Parathyroid adenoma (tissue), 2 donors: ENCODE measurements around the gene TENM3.

ENCODE experiments used
- H2AFZ ChIP-seq: fragments of 300-600 bp; sonication (generic); one replicate; pipeline ENCODE4 v1.7.0; 2017; ENCODE audit warnings: antibody characterized with exemption, mild to moderate bottlenecking
- H3K27ac ChIP-seq: fragments of 300-600 bp; sonication (generic); one replicate; pipeline ENCODE4 v1.7.0; 2017
- H3K27me3 ChIP-seq: fragments of 300-600 bp; sonication (generic); one replicate; pipeline ENCODE4 v1.7.0; 2017; ENCODE audit warnings: low read length; ENCODE audit not compliant: control insufficient read depth, insufficient read depth
- H3K36me3 ChIP-seq: fragments of 300-600 bp; sonication (generic); one replicate; pipeline ENCODE4 v1.7.0; 2017; ENCODE audit warnings: low read length; ENCODE audit not compliant: control insufficient read depth, insufficient read depth
- H3K4me1 ChIP-seq: fragments of 300-600 bp; sonication (generic); one replicate; pipeline ENCODE4 v1.7.0; 2017; ENCODE audit warnings: control low read depth
- H3K4me2 ChIP-seq: fragments of 300-600 bp; sonication (generic); one replicate; pipeline ENCODE4 v1.7.0; 2017; ENCODE audit warnings: low read length
- H3K4me3 ChIP-seq: fragments of 300-600 bp; sonication (generic); one replicate; pipeline ENCODE4 v1.7.0; 2017; ENCODE audit warnings: low read depth, low read length
- H3K79me2 ChIP-seq: fragments of 300-600 bp; sonication (generic); one replicate; pipeline ENCODE4 v1.7.0; 2017; ENCODE audit warnings: control low read depth
- H3K9ac ChIP-seq: fragments of 300-600 bp; sonication (generic); one replicate; pipeline ENCODE4 v1.7.0; 2017; ENCODE audit warnings: mild to moderate bottlenecking
- H3K9me3 ChIP-seq: fragments of 300-600 bp; sonication (generic); one replicate; pipeline ENCODE4 v1.7.0; 2017; ENCODE audit warnings: low read length; ENCODE audit not compliant: control insufficient read depth
- TF ChIP-seq, protein P1 (sequence below): fragments of 300-600 bp; sonication (generic); IDR thresholded peaks from one replicate; pipeline ENCODE4 v1.7.0; 2017; ENCODE audit warnings: antibody characterized with exemption, mild to moderate bottlenecking
- donor health status: primary hyperparathyroidism.

TENM3 gene

DNA sequence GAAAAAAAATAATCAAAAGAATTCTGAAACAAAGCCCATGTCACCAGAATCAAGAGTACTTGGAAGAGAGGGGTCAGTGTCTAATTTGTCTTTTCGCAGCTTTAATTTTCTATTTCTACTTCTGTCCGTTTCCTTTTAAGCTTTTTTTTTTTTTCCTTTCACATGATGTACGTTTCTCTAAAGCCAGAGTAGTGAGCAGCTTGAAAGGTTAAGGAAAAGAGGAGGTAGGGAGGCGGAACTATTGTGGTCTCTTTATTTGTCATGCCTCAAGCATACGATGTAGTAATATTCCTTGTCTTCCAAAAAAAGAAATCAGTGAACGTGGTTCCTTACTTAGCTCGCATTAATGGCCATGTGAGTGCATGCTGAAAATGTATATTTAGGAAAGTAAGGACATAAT is 311.5 kb downstream of the TENM3 start:
- no peaks in the 10 kb centered on the region for H3K36me3 ChIP-seq
- no peaks in the 10 kb centered on the region for H3K79me2 ChIP-seq
- no peak overlapping the region for H3K4me3 ChIP-seq
- TF ChIP-seq, protein P1, sequence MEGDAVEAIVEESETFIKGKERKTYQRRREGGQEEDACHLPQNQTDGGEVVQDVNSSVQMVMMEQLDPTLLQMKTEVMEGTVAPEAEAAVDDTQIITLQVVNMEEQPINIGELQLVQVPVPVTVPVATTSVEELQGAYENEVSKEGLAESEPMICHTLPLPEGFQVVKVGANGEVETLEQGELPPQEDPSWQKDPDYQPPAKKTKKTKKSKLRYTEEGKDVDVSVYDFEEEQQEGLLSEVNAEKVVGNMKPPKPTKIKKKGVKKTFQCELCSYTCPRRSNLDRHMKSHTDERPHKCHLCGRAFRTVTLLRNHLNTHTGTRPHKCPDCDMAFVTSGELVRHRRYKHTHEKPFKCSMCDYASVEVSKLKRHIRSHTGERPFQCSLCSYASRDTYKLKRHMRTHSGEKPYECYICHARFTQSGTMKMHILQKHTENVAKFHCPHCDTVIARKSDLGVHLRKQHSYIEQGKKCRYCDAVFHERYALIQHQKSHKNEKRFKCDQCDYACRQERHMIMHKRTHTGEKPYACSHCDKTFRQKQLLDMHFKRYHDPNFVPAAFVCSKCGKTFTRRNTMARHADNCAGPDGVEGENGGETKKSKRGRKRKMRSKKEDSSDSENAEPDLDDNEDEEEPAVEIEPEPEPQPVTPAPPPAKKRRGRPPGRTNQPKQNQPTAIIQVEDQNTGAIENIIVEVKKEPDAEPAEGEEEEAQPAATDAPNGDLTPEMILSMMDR, result no peak
- no peak overlapping the region for H3K9ac ChIP-seq
- no peak overlapping the region for H2AFZ ChIP-seq
- no peak overlapping the region for H3K4me2 ChIP-seq
- no peaks in the 10 kb centered on the region for H3K27me3 ChIP-seq
- no peak overlapping the region for H3K27ac ChIP-seq
- H3K4me1 ChIP-seq, result no peaks in the 10 kb centered on the region
- no peaks in the 10 kb centered on the region for H3K9me3 ChIP-seq

DNA sequence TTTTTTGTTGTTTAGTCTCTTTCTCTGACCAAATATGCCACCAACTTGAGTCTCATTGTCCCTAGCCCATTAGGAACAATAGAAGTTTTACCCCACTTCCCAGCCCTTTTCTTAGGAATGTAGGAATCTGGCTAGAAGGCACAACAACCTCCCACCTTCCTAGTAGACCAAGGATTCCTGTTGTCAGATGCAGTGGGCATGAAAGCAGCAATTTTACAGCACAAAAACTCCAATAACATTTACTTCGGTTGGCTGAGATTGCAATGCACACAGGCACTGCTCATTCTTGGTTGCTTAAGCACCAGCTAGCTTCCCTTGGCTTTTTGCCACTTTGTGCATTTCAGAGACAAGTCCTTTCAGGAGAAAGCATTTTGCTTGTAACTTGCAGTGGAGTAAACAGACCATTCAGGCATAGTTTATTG is 312.8 kb downstream of the TENM3 start:
- Histone ChIP-seq H3K9ac (no peak overlapping the region), H3K79me2 (no peaks in the 10 kb centered on the region), H3K27ac (no peak overlapping the region), H3K36me3 (no peaks in the 10 kb centered on the region), H2AFZ (no peak overlapping the region), H3K4me2 (no peak overlapping the region), H3K9me3 (no peaks in the 10 kb centered on the region), H3K4me3 (no peak overlapping the region), H3K4me1 (no peaks in the 10 kb centered on the region), H3K27me3 (no peaks in the 10 kb centered on the region)
- TF ChIP-seq, protein P1, result no peak

DNA sequence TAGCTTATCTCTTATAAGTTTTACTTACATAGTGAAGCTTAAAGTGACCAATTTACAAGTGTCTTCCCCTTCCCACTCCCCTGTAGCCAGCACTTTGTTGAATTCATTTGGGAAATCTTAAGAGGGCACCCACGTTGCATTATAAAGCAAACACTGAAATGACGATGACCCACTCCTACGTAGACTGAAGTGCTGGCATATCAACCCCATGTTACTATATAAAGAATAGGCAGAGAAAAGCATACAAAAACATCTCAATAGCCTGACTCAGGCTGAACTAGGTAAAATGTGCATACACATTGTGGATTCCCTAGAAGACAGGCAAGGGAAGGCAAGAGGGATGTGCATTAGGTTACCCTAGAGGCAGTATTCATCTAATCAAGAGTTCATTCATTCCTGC is 313.4 kb downstream of the TENM3 start:
- Histone ChIP-seq H3K79me2 (no peaks in the 10 kb centered on the region), H3K4me3 (no peak overlapping the region), H3K4me1 (no peaks in the 10 kb centered on the region), H3K9me3 (no peaks in the 10 kb centered on the region), H3K4me2 (no peak overlapping the region), H3K27me3 (no peaks in the 10 kb centered on the region), H3K36me3 (no peaks in the 10 kb centered on the region), H2AFZ (no peak overlapping the region), H3K9ac (no peak overlapping the region), H3K27ac (no peak overlapping the region)
- TF ChIP-seq, protein P1, result no peak

DNA sequence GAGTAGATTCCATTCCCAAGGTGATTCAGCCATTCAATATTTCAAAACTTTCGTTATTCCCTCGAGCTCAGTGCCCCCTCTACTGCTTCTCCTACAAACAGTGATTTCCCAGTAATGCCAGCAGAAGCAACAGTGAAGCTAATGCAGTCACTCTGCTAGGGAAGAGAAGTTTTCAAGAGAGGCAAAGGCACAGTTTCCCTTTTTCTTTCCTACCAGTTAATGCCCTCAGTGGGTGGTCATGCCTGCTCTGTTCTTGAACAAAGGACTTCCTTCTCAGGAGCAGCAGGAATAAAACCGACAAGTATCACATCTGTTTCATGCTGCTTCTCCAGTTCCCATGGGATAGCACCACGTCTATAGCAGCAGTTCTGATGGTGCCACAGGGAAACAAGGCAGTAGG is 317.2 kb downstream of the TENM3 start:
- Histone ChIP-seq H3K4me1 (no peaks in the 10 kb centered on the region), H3K9me3 (no peaks in the 10 kb centered on the region), H3K9ac (no peak overlapping the region), H3K27me3 (no peaks in the 10 kb centered on the region), H3K4me3 (no peak overlapping the region), H3K4me2 (no peak overlapping the region), H2AFZ (no peak overlapping the region), H3K27ac (no peak overlapping the region), H3K79me2 (no peaks in the 10 kb centered on the region), H3K36me3 (no peaks in the 10 kb centered on the region)
- TF ChIP-seq, protein P1, result no peak

DNA sequence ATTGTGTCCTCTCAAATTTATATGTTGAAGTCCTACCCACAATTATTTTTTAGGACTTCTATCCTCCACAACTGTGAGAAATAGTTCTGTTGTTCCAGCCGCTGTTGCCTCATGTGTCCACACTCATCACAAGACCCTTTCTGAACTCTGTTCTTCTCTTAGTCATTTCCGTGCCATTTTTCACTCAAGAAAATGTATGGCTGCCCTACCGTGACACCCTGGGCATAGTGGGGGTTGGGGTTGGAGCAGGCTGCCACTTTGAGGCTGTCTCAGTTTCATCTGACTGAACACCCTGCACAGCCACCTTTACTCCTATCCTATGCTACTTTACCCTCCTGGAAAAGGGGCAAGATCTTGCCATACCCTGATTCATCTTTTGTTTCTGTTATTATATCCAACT is 319.1 kb downstream of the TENM3 start:
- Histone ChIP-seq H3K36me3 (no peaks in the 10 kb centered on the region), H3K4me3 (no peak overlapping the region), H3K27ac (no peak overlapping the region), H3K4me1 (no peaks in the 10 kb centered on the region), H3K4me2 (no peak overlapping the region), H3K9me3 (no peaks in the 10 kb centered on the region), H3K27me3 (no peaks in the 10 kb centered on the region), H3K79me2 (no peaks in the 10 kb centered on the region), H3K9ac (no peak overlapping the region), H2AFZ (no peak overlapping the region)
- TF ChIP-seq, protein P1, result no peak
